GM12801 (cell line): Measurements from ENCODE around the gene POU5F2.

Experiments used
- CTCF ChIP-seq: IDR thresholded peaks from one replicate; pipeline ENCODE4 v1.5.1; 2011; ENCODE audit warnings: control low read depth; ENCODE audit not compliant: insufficient read length; ENCODE audit errors: extremely low read depth

POU5F2 gene

GRCh38 chr5:93715761-93716160, 25.6 kb downstream of the POU5F2 start:
- TF ChIP-seq CTCF = no peak

GRCh38 chr5:93715327-93715726, 26.1 kb downstream of the POU5F2 start:
- TF ChIP-seq CTCF = no peak

GRCh38 chr5:93708442-93708841, 33.0 kb downstream of the POU5F2 start:
- no peak for TF ChIP-seq CTCF

- TF ChIP-seq CTCF = no peak
These were observed 35.5 kb downstream of the POU5F2 start for GRCh38 chr5:93705896-93706295.

- no peak for TF ChIP-seq CTCF
These were observed 36.4 kb downstream of the POU5F2 start for GRCh38 chr5:93704996-93705395.

GRCh38 chr5:93691997-93692396, 49.4 kb downstream of the POU5F2 start:
- no peak for TF ChIP-seq CTCF
